Loucy (cell line): Measurements from ENCODE around the gene TMEM183A.

Experiments used
- CTCF ChIP-seq: fragments of 200-600 bp; sonication (generic); conservative IDR thresholded peaks from 2 replicates; pipeline ENCODE4 v1.5.1; 2014; ENCODE audit warnings: mild to moderate bottlenecking, antibody characterized with exemption, low read length
- EZH2phosphoT487 ChIP-seq: fragments of 200-600 bp; IDR thresholded peaks from 2 replicates; pipeline ENCODE4 v1.6.1; 2018; ENCODE audit warnings: antibody characterized with exemption, mild to moderate bottlenecking, moderate library complexity, borderline replicate concordance

- no peak for TF ChIP-seq CTCF
- TF ChIP-seq EZH2phosphoT487, result no peak
These were observed at the start of gene TMEM183A for GRCh38 chr1:203006948-203007871.
